Superior temporal gyrus (tissue), 1 donor: Measurements from ENCODE around the gene RGS7.

ENCODE experiments used
- DNase-seq: peaks from one replicate; pipeline ENCODE4 v3.0.0-alpha.2; 2016; ENCODE audit errors: extremely low spot score

Gene RGS7

DNA sequence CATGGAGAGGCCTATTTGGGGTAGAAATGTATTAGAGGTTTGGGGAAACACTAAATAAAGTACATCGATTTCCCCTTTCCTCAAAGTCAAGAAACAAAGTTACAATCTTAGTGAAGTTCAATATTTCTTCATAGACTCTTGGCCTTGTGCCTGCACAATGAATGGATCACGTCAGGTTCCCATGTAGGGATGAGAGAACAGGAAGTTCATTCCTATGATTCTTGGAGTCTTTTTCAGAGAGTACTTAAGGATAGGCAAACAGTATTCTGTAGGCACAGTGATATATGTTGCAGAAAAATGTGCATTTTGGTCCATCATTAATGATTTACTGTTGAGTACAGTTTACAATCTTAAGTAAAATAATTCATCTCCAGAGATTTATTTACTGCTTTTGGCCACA is 275.5 kb downstream of the RGS7 start:
- DNase-seq: no peak

DNA sequence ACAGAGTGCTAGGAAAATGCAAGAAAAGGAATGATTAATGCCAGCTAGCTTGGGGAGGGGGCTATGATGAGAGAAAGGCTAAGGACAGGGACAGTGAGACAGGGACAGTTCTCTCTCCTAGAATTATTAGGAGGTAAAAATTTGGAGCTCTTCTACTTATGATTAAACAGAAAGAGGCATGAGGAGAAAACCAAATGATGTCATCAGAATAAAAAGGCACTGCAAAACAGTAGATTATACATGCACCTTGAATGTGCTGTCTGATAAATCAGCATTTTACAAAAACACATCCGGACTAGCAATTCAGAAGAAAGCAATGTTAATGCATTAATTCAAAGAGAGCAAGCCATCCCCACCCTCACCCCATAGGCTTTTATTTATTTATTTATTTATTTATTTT is 277.5 kb downstream of the RGS7 start:
- DNase-seq: no peak

DNA sequence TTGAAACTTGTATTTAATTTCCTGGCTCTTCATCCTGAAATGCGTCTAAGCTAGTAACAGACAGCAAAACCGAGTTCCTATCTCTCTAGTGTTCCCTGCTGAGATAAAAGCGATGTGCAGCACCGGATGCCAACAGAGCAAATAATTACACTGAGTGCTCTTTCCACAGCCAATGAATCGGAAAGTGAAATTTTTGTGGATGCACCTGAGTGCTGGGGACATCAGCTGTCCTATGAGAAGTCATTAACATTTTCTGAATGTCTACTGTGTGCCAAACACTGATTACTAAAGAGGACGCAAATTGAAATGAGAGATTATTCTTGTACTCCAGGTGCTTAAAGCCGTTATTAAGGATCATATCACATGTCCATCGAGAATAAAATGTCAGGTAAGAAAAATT is 278.0 kb downstream of the RGS7 start:
- no peak for DNase-seq

DNA sequence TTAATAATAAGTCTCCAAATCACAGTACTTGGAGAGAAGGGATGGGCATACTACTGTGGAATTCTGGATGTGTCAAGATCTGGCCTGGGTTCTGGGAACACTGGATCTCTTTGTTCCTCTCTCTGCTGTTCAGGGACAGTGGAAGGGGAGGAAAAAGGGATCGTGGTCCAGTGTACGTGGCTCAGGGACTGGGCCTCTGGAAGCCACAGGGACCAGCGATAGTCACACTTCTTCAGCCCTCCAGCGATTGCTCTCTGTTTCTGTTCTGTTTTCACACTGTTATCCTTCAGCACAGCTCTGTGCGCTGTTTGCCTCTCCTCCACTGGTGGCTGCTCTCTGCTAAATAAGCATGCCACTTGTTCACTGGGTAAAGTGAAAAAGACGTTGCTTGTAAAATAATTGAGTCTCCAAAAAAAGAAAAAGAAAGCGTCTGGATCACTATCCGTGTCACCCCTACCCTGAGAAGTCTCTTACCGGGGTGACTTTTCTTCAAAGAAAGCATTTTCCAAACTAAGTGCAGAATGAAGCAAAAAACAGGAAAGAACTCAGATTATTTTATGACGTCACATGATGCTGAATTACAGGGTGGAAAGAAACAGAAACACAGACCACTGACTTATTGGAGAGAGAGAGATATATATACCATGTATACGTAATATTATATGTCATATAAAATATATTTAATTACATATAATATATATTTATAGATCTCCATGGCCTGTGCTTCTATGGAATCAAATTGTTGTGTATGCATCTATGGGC is 279.4 kb downstream of the RGS7 start:
- peak; percentile 69 for DNase-seq

DNA sequence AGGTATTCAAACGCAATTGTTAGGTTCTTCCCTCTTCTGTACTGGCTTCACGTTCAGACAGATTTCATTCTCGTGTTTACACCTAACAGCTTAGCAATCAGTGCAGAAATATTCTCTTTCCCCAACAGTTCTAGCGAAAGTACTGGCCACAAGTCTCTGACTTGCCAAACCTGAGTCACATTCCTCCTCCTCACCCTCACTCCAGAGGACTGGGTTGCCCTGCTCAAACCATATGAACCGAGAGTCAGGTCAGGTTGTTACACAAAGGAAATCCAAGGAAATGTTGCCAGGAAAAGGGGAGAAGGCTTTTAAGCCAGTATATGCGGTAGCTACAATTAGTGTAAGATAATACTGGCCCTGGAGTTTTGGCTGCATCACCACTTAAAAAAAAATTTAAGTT is 282.5 kb downstream of the RGS7 start:
- DNase-seq: no peak

DNA sequence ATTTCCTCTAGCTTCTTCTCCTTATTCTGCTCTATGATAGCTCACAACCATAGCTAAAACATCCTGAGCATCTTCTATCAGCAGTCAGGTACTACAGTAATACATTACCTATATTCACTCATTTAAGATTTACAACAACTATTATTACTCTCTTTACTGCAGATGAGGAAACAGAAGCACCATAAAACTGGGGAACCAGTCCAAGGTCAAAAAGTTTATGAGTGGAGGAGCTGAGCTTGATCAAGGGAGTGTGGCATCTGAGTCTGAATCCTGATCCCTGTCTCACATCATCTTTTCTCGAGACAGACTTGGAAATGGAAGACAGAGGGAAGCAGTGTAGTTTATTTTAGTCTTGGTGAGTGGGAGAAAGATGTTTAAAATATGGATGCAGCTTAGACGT is 288.6 kb downstream of the RGS7 start:
- no peak for DNase-seq

DNA sequence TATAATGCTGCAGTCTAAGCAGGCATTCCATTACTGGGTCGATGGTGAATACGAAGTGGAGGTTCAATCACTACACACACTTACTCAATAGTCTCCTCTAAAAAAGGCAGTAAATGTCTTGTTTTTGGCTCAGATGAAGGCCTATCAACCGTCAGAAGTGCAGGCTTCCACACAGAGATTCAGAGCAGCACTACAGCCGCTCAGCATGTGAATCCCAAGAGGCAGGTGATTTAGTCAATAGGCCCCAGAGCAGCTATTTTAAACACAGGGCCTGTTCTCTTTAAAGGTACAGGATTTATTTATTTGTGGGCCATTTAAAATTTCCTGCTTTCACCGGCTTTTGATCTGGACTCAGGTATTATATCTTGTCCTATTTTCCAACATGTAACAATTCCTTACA is 293.7 kb downstream of the RGS7 start:
- DNase-seq: no peak

DNA sequence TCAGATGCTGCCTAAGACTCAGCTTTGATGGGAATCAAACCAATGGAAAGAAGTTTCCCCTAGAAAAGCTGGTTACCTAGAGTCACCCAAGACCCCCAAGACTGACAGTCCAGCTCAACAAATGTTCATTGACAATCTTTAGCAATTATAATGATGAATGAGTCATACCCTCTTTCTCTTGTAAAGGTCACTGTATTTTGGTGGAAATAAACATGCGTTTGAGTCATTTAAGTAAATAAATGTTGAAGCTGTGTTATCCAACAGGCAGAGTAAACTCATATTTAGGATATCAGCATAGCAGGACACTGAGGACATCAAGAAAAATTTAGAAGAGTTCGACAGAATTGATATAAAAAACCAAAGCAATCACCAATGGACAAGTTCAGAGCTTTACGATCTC is 295.9 kb downstream of the RGS7 start:
- DNase-seq: no peak

DNA sequence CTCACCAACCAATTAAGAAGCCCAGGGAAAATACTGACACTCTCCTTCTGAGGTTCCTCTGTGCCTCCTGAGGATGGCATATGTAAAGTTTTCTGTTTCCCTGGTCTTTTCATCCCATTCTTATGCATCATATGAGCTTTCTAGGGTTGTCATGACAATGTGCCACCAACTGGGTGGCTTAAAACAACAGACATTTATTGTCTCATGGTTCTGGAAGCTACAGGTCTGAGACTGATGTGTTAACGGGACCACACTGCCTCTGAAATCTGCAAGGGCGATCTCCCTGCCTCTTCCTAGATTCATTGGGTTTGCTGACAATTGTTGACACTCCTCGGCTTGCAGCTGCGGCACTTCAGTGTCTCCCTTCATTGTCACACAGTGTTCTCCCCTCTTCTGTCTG is 308.4 kb downstream of the RGS7 start:
- no peak for DNase-seq

DNA sequence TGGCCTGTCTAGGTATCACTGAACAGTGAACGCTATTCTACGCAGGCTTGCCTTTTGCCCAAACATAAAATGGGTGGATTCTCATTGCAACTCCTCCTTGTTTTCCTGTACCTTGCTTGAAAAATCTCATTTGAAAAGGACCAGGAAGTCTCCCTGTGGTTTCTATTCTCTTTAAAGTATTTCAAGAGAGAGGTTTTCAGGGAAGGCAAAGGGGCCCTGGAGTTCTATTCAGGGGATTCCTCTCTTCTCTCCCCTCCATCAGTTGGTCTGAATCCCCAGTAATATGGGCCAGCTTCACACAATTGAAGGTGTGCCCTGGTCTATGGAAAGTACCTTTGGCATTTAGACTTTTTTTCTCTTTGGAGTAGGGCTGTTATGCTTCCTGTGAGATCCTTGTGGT is 311.3 kb downstream of the RGS7 start:
- DNase-seq: no peak

DNA sequence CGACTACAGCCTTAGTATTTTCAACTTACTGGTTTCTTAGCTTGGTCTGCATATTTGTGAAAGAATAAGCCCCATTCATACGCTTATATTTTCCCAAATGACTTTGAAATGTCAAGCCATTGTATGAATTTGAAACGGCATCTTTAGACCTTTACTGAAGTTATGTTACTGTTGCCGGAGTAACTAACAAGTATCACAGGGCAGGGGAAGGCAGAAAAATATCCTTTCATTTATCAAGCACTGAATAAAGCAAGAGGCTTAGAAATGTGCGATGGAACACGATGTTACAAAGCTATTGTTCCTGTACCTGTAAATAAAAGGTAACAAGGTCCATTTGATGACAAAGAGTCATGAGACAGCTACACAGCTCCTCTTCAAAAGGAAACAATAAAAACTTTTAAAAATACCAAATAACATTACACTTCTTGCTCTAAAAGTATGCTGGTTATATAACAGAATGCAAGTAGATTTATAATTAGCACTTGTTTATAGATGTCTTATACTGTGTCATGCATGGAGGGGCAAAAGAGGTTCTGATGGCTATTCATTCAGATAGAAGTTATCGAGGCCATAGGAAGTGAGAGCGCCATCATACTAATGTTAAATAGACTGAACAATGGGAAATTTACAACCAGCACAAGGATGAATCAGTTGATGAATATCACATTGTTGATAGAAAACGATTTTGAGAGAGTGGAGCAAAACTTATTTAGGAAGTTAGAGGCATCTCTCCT is 322.6 kb downstream of the RGS7 start:
- no peak for DNase-seq

DNA sequence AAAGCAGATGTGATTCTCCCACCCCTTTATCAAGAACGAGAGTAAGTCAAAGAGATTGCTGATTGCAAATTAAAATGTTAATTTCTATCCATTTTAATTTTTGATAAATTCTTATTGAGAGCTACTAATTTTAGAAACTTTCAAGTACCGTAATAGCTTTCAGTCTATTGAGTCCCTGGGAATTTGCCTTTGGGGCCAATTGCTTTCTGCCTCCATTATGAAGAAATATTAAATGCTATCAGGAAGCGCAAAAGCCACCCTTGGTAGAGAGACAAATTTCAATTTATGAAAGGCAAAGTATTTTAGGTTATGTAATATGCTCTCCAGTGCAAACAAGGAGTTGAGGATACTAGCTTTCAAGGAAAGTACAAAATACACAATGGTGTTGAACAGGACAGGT is 332.2 kb downstream of the RGS7 start:
- DNase-seq: no peak

DNA sequence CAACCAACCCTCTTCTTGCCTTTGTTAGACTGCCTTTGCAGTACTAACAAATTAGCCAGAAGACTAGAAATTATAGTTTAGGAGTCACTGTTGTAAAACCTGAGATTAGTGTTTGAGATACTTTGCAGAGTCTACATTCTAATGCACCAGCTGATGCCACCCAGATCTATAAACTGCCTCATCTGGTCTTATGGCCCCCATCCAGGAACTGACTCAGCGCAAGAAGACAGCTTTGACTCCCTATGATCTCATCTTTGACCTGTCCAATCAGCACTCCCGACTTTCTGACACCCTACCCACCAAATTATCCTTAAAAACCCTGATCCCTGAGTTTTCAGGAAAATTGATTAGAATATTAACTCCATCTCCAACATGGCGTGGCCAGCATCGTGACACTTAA is 334.6 kb downstream of the RGS7 start:
- DNase-seq: no peak

DNA sequence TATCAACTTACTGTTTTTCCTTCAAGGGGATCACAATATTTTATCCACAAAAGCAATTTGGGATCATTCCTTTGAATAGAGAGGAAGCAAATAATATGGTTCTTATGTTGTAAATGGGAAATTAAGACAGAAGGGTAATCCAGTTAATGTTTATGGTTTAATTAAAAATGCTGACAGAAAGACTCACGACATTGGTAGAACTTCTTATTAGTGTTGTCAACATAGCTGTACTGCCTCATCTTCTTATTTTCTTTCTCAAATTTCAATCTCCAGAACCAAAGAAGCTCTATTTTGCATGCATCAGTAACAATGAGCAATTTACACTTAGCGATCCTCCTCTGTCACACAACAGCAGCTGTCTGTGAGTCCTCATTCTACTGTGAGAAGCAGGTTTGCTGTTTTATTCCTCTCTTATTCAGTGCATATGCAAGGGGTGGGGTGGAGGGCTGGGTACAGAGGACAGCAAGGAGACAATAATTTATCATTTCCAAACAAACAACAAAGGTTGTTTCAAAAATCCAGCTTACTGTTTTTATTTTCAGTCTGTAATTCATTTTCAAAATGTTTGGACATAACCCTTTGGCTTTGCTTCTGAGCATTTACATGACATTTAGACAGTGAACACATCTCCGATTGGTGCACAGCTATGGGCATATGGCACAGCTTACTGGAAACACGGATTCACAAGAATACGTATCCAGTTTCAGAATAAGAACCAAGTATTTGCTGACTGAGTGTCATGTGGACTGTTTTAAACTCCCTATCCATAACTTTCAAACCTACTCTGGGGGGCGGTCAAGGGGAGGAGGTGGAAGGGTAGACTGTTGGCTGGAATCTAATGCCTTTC is 335.9 kb downstream of the RGS7 start:
- DNase-seq: no peak

DNA sequence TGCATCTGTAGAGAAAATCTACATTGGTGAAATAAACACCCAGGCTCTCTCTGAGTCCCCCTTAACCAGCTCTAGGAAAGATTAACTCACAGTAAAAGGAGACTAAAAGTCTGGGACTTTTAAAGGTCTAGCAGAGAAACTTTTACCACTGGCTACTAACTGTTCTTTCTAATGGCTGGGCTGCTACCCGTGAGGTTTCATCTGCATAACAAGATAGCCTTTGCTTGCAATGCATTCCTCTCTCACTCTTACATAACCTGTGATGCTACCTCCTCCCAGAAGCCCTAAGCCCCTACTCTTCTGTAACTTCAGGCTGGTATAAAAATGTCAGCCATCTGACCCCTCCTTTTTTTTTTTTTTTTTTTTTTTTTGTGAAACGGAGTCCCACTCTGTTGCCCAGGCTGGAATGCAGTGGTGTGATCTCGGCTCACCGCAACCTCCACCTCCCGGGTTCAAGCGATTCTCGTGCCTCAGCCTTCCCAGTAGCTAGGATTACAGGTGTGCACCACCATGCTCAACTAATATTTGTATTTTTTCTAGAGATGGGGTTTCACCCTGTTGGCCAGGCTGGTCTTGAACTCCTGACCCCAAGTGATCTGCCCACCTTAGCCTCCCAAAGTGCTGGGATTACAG is 344.2 kb downstream of the RGS7 start:
- DNase-seq: no peak

DNA sequence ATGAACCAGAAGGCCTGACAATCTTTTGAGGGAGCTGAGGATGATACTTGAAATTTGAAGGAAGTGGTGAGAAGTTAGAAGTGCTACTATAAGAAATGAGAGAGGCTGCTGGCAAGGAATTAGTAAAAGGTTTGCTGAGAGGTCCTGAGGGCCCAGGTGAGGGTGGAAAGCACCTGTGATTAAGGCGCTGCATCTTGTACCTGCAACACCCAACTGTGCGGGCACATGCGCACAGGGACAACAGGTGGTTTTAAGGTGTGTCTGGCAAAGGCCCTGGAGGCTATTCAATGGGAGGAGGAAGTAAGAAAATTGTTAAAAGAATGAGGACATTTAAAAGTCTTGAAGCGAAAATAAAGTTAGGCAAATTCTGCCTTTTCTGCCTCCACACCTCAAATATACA is 349.3 kb downstream of the RGS7 start:
- no peak for DNase-seq

DNA sequence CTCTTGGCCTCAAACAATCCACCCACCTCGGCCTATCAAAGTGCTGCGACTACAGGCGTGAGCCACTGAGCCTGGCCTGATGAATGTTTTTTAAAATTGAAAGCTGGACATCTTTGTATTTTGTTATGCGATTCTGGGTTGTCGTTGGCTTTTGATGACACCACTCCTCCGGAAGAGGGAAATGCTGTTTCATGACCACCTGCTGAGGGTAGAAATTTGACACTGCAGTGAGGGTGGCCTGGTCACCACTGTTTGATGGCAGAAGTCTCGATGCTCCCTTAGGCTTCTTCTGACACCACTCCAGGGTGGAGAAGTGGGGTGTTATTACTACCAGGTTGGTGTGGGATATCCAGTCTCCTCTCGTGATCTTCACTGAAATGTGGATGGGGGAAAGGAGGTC is 357.2 kb downstream of the RGS7 start:
- DNase-seq: no peak

DNA sequence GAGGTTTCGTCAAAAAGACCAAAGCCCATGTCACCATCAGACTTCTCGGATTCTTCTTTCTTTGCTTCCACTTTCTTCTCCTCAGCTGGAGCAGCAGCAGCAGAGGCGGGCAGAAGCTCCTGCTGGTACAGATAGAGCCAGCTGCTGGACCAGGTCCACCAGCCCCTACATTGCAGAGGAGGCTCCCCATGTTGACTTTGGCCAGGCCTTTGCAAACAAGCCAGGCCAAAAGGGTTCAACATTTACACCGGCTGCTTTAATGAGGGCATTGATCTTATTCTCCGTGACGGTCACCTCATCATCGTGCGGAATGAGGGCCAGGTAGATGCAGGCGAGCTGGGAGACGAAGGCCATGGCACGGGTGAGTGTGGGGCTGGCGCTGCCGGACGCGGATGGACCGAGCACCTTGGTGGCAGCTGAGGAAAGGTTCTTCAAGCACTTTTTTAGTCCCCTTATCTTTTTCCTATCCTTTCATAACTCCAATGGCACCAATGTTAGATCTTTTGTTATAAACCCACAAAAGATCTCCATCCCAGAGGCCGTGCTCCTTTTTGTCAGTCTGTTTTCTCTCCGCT is 358.5 kb downstream of the RGS7 start:
- no peak for DNase-seq

DNA sequence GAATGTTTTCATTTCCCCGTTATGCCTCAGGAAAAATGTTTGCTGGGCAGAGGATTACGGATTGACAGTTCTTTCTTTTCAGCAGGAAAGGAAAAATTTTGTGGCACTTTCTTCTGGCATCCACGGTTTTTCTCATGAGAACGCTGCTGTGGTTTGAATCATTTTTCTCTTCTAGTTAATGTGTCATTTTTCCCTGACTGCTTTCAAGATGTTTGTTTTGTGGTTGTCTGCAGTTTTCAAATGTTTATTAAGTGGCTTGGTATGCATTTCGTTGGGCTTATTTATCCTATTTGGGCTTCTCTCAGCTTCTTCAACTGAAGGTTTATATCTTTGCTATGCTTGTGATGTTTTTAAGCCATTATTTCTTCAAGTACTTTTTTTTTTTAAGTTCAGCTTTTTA is 359.0 kb downstream of the RGS7 start:
- no peak for DNase-seq

DNA sequence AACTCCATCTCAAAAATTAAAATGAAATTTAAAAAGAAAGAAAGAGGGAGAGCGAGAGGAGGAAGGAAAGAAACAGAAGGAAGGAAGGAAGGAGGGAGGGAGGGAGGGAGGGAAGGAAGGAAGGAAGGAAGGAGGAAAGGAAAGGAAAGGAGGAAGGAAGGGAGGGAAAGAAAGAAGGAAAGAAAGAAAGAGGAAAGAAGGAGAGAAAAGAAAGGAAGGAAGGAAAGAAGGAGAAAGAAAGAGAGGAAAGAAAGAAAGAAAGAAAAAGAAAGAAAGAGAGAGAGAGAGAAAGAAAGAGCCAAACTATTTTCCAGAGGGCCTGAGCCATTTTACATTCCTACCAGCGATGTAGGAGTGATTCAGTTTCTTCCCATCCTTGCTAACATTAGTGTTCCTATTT is 364.0 kb downstream of the RGS7 start:
- no peak for DNase-seq

DNA sequence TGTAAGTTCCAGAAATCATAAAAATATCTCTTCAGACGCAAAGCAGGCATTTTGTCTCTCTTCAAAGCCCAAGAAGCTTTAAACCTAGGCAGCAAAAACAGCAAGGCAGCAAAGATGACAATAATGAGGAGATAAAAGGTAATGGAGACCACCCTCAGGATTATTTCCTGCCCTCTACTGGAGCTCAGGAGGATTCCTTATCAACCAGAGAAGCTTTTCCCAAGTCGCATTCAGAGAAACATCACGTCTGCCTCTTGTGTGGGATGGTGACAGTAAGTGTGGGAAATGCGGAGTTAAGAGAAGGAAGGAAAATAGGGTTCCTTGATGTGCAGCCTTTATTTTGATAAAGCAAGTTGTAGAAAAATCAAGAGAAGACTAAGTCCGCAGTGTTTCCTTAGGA is 365.8 kb downstream of the RGS7 start:
- DNase-seq: peak; percentile 51

DNA sequence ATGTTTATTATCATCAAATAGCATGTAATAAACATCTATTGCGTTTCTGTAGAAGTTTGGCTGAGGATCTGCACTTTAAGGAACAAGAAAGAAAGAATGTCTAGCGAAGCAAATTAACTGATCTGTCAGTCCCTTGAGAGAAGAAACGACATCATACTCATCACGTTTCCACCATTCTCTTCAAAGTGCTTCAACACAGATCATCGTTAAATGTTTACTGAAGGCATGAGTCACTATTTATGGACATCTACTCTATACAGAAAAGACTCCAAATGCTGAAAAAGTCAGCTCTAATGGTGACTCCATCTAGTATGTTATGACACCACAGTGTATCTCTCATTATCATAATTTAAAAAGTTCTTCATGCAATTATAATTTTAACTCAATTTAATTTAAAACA is 369.1 kb downstream of the RGS7 start:
- DNase-seq: no peak
